Astrocyte of the cerebellum (primary cell): ENCODE results near the gene SYT6.

Experiments used
- DNase-seq: peaks from one replicate; pipeline ENCODE4 v3.0.0-alpha.2; 2011; ENCODE audit warnings: low read depth
- H3K4me3 ChIP-seq: 2 replicates; pipeline ENCODE4 v1.5.1; 2011; ENCODE audit warnings: mild to moderate bottlenecking, low read depth, low read length, moderate library complexity
- in situ Hi-C: cut with HindIII; loops from 2 replicates; pipeline ENCODE4 v1.10.0; 2017; ENCODE audit warnings: low sequenced_read_pairs
- TF ChIP-seq, protein P1 (sequence below): IDR thresholded peaks from 2 replicates; pipeline ENCODE4 v1.5.1; 2012; ENCODE audit warnings: low read length, low read depth, moderate library complexity, mild to moderate bottlenecking; ENCODE audit errors: missing control alignments

Gene SYT6

DNA sequence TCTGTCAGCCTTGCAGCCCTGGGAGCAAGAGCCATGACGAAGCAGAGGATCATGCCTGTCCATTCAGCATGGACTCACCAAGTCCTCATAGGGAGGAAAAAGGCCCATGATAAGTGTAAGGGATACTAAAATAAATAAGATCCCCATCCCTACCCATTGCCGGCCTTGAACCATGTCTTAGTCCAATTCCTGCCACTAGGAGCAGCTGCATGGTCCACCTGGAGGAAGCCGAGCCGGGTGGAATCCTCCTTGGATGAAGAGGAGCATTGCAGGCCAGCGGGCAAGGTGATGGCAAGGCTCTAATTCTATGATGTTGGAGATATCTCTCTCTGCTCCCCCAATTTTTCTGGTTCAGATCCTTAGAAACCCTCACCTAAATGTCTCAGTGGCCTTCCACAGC lies 38.7 kb upstream of the SYT6 start:
- in situ Hi-C loops = no loop called here
- TF ChIP-seq, protein P1, sequence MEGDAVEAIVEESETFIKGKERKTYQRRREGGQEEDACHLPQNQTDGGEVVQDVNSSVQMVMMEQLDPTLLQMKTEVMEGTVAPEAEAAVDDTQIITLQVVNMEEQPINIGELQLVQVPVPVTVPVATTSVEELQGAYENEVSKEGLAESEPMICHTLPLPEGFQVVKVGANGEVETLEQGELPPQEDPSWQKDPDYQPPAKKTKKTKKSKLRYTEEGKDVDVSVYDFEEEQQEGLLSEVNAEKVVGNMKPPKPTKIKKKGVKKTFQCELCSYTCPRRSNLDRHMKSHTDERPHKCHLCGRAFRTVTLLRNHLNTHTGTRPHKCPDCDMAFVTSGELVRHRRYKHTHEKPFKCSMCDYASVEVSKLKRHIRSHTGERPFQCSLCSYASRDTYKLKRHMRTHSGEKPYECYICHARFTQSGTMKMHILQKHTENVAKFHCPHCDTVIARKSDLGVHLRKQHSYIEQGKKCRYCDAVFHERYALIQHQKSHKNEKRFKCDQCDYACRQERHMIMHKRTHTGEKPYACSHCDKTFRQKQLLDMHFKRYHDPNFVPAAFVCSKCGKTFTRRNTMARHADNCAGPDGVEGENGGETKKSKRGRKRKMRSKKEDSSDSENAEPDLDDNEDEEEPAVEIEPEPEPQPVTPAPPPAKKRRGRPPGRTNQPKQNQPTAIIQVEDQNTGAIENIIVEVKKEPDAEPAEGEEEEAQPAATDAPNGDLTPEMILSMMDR = no peak
- DNase-seq = no peak
- H3K4me3 ChIP-seq = no peak overlapping the region

DNA sequence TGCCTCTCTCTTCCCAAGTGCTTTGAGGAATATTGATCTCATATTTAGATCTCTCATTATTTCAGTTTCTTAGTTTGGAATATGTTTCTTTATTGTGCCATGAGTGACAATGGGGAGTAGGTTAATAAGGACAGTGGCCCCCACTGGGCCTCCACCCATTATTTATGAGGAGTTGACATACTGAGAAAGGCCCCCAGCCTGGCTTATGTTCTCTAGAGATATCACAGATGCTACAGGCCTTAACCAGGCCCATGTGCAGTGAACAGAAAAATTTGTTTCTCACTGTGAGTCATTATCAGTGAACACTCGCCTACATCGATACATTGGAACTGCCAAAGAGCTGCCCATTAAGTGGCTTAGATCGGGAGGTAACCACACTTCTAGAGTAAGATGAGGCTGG lies 35.7 kb upstream of the SYT6 start:
- TF ChIP-seq, protein P1 = no peak
- DNase-seq = no peak
- no peak overlapping the region for H3K4me3 ChIP-seq
- in situ Hi-C loops = no loop called here

- in situ Hi-C loops = no loop called here
- TF ChIP-seq, protein P1 = no peak
- DNase-seq = no peak
- H3K4me3 ChIP-seq = no peak overlapping the region
These were observed 27.7 kb upstream of the SYT6 start for GRCh38 chr1:114181356-114181755.

DNA sequence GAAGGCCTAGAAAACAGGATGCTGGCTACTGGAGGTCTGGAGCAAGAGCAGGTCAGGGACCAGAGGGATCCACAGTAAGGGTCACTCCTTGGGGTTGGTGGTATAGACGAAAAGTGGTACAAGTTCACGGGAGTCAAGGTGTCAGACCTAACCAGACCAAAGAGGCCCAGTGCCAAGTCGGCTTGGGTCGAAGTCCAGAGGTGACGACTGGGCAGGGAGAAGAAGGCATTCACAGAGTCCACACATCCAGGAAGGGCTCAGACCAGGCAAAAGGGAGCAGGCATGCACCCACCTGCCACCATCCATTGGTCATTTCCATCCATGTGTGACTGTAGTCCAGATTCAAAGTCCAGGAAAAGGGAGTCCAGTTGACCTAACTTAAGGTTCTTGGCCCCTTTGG lies 27.1 kb upstream of the SYT6 start:
- TF ChIP-seq, protein P1 = no peak
- no peak for DNase-seq
- no peak overlapping the region for H3K4me3 ChIP-seq
- in situ Hi-C loops = no loop called here

DNA sequence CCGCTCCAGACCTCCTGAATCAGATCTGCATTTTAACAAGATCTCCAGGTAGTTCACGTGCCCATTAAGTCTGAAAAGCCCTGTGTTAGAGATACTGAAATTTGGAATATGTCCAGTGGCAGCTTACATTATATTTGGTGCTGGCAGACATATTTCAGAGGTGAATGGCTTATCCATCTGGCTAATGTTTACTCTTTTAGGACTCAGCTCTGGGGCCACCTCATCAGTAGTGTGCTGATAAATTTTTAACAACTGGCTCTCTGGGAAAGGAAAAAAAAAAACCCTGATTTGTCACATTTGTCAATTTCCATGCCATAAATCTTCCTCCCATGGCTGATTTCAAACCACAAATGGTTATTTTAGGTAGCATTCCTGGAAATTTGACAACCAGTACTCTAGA lies 25.3 kb upstream of the SYT6 start:
- in situ Hi-C loops = no loop called here
- DNase-seq = no peak
- no peak overlapping the region for H3K4me3 ChIP-seq
- TF ChIP-seq, protein P1 = no peak

- H3K4me3 ChIP-seq = no peak overlapping the region
- TF ChIP-seq, protein P1 = no peak
- in situ Hi-C loops = no loop called here
These were observed 23.6 kb upstream of the SYT6 start for GRCh38 chr1:114177282-114177681.

DNA sequence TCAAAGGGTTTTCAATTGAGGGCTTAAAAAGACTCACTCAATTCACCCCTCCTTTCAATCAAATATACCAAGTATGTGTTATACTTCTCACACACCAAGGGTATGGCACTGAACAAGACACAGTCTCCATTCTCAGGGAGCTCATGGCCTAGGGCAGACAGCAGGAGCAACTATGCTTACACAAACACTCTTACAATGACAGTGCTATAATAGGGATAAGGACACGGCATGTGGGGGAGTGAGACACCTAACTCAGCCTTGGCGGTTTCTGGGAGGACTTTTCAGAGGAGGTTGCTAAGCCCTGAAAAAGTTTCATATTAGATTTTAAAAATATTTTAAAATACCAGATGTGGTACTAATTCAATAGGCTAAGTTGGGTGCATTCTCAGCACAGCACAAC lies 22.7 kb upstream of the SYT6 start:
- H3K4me3 ChIP-seq = no peak overlapping the region
- DNase-seq = no peak
- TF ChIP-seq, protein P1 = no peak
- in situ Hi-C loops = no loop called here

More at GRCh38 chr1:114177282-114177681, 23.6 kb upstream of the SYT6 start:
- DNase-seq = no peak
